Neuron (in vitro differentiated cells): ENCODE data around the gene CPLX1.

Experiments used
- H2AFZ ChIP-seq: one replicate; pipeline ENCODE4 v1.6.1; 2013; ENCODE audit warnings: low read depth, mild to moderate bottlenecking, inconsistent platforms, low read length, moderate library complexity
- H3K27me3 ChIP-seq: one replicate; pipeline ENCODE4 v1.6.1; 2013; ENCODE audit warnings: low read length; ENCODE audit not compliant: insufficient read depth
- H3K36me3 ChIP-seq: one replicate; pipeline ENCODE4 v1.6.1; 2013; ENCODE audit warnings: low read length; ENCODE audit not compliant: insufficient read depth
- H3K4me1 ChIP-seq: one replicate; pipeline ENCODE4 v1.6.1; 2013; ENCODE audit warnings: low read length; ENCODE audit not compliant: insufficient read depth
- H3K4me3 ChIP-seq: 2 replicates; pipeline ENCODE4 v1.5.1; 2013; ENCODE audit warnings: mild to moderate bottlenecking, low read length, moderate library complexity
- H3K9me3 ChIP-seq: one replicate; pipeline ENCODE4 v1.6.1; 2013; ENCODE audit warnings: low read length

The CPLX1 gene

GRCh38 chr4:826508-827208, 729 bp upstream of the CPLX1 start:
- peaks cover 30% of the 10 kb centered on the region for H3K27me3 ChIP-seq
- H3K4me3 ChIP-seq = no peak overlapping the region
- H3K9me3 ChIP-seq = peaks cover 4% of the 10 kb centered on the region
- no peak overlapping the region for H2AFZ ChIP-seq
- no peaks in the 10 kb centered on the region for H3K36me3 ChIP-seq
- H3K4me1 ChIP-seq = peaks cover 26% of the 10 kb centered on the region

GRCh38 chr4:825063-825970, 612 bp downstream of the CPLX1 start:
- H2AFZ ChIP-seq = peak overlapping the region; percentile 17
- peaks cover 26% of the 10 kb centered on the region for H3K4me1 ChIP-seq
- H3K4me3 ChIP-seq = peak overlapping the region; percentile 34
- H3K27me3 ChIP-seq = peaks cover 30% of the 10 kb centered on the region
- H3K36me3 ChIP-seq = no peaks in the 10 kb centered on the region
- H3K9me3 ChIP-seq = no peaks in the 10 kb centered on the region

GRCh38 chr4:824461-825062, 1.4 kb downstream of the CPLX1 start:
- Histone ChIP-seq H3K4me3 (peak overlapping the region; percentile 34), H3K27me3 (peaks cover 26% of the 10 kb centered on the region), H3K9me3 (no peaks in the 10 kb centered on the region), H3K36me3 (no peaks in the 10 kb centered on the region), H3K4me1 (peaks cover 26% of the 10 kb centered on the region), H2AFZ (peak overlapping the region; percentile 17)

- Histone ChIP-seq H3K9me3 (no peaks in the 10 kb centered on the region), H3K4me3 (no peak overlapping the region), H3K27me3 (peaks cover 25% of the 10 kb centered on the region), H2AFZ (no peak overlapping the region), H3K36me3 (no peaks in the 10 kb centered on the region), H3K4me1 (peaks cover 26% of the 10 kb centered on the region)
Observed at GRCh38 chr4:823761-824460, 2.0 kb downstream of the CPLX1 start.

GRCh38 chr4:823176-823760, 2.7 kb downstream of the CPLX1 start:
- Histone ChIP-seq H2AFZ (no peak overlapping the region), H3K4me3 (no peak overlapping the region), H3K36me3 (no peaks in the 10 kb centered on the region), H3K4me1 (peaks cover 26% of the 10 kb centered on the region), H3K9me3 (no peaks in the 10 kb centered on the region), H3K27me3 (peaks cover 19% of the 10 kb centered on the region)

- no peaks in the 10 kb centered on the region for H3K9me3 ChIP-seq
- H3K36me3 ChIP-seq = no peaks in the 10 kb centered on the region
- H2AFZ ChIP-seq = no peak overlapping the region
- H3K4me1 ChIP-seq = peaks cover 26% of the 10 kb centered on the region
- peaks cover 12% of the 10 kb centered on the region for H3K27me3 ChIP-seq
- no peak overlapping the region for H3K4me3 ChIP-seq
Observed at GRCh38 chr4:822361-823175, 3.4 kb downstream of the CPLX1 start.

- no peaks in the 10 kb centered on the region for H3K36me3 ChIP-seq
- no peak overlapping the region for H3K4me3 ChIP-seq
- H2AFZ ChIP-seq = no peak overlapping the region
- H3K9me3 ChIP-seq = no peaks in the 10 kb centered on the region
- peaks cover 6% of the 10 kb centered on the region for H3K27me3 ChIP-seq
- H3K4me1 ChIP-seq = peaks cover 20% of the 10 kb centered on the region
Observed at GRCh38 chr4:821631-822030, 4.3 kb downstream of the CPLX1 start.

- Histone ChIP-seq H3K9me3 (no peaks in the 10 kb centered on the region), H3K4me1 (peaks cover 20% of the 10 kb centered on the region), H3K36me3 (no peaks in the 10 kb centered on the region), H3K27me3 (peaks cover 6% of the 10 kb centered on the region), H2AFZ (no peak overlapping the region), H3K4me3 (no peak overlapping the region)
Observed at GRCh38 chr4:821181-821591, 4.7 kb downstream of the CPLX1 start.

GRCh38 chr4:820230-821172, 5.4 kb downstream of the CPLX1 start:
- Histone ChIP-seq H3K36me3 (no peaks in the 10 kb centered on the region), H2AFZ (no peak overlapping the region), H3K4me3 (no peak overlapping the region), H3K9me3 (no peaks in the 10 kb centered on the region), H3K27me3 (peaks cover 6% of the 10 kb centered on the region), H3K4me1 (peaks cover 20% of the 10 kb centered on the region)

GRCh38 chr4:819401-820229, 6.3 kb downstream of the CPLX1 start:
- no peaks in the 10 kb centered on the region for H3K9me3 ChIP-seq
- peaks cover 13% of the 10 kb centered on the region for H3K4me1 ChIP-seq
- H3K4me3 ChIP-seq = no peak overlapping the region
- no peak overlapping the region for H2AFZ ChIP-seq
- H3K36me3 ChIP-seq = no peaks in the 10 kb centered on the region
- peaks cover 3% of the 10 kb centered on the region for H3K27me3 ChIP-seq
